ENCODE results near the gene DNAH17. TPM values are rescaled to one million over a fixed set of nuclear protein-coding genes. Genes with fewer than 3 reads are reported as not detected.

Gene DNAH17
- total RNA-seq, 1 donor from 2014 or later, result 0.54 TPM

GRCh38 chr17:78573955-78574354 lies 3.2 kb downstream of the DNAH17 start:
- H3K9me3 Mint-ChIP-seq (ENCODE audit: unreplicated experiment), result no peaks in the 10 kb centered on the region
- no peaks in the 10 kb centered on the region for H3K27me3 Mint-ChIP-seq (ENCODE audit: unreplicated experiment)
- H3K27ac Mint-ChIP-seq (ENCODE audit: unreplicated experiment), result no peak overlapping the region
- no peak overlapping the region for H3K4me3 Mint-ChIP-seq (ENCODE audit: unreplicated experiment)
- no peak for TF ChIP-seq CTCF (IDR thresholded peaks at IDR 0.05)
- H3K4me1 Mint-ChIP-seq (ENCODE audit: unreplicated experiment), result no peaks in the 10 kb centered on the region
- DNase-seq (ENCODE audit: extremely low spot score, unreplicated experiment), result no peak
- H3K36me3 Mint-ChIP-seq (ENCODE audit: unreplicated experiment), result no peaks in the 10 kb centered on the region

- H3K27me3 Mint-ChIP-seq (ENCODE audit: unreplicated experiment), result no peaks in the 10 kb centered on the region
- DNase-seq (ENCODE audit: extremely low spot score, unreplicated experiment), result no peak
- H3K27ac Mint-ChIP-seq (ENCODE audit: unreplicated experiment), result no peak overlapping the region
- no peaks in the 10 kb centered on the region for H3K36me3 Mint-ChIP-seq (ENCODE audit: unreplicated experiment)
- TF ChIP-seq CTCF (IDR thresholded peaks at IDR 0.05), result no peak
- H3K9me3 Mint-ChIP-seq (ENCODE audit: unreplicated experiment), result no peaks in the 10 kb centered on the region
- H3K4me1 Mint-ChIP-seq (ENCODE audit: unreplicated experiment), result no peaks in the 10 kb centered on the region
- no peak overlapping the region for H3K4me3 Mint-ChIP-seq (ENCODE audit: unreplicated experiment)
These were observed 4.7 kb downstream of the DNAH17 start for GRCh38 chr17:78572239-78573205.

GRCh38 chr17:78571329-78571728 lies 5.9 kb downstream of the DNAH17 start:
- Mint-ChIP-seq H3K27ac (ENCODE audit: unreplicated experiment) (no peak overlapping the region), H3K9me3 (ENCODE audit: unreplicated experiment) (no peaks in the 10 kb centered on the region), H3K36me3 (ENCODE audit: unreplicated experiment) (no peaks in the 10 kb centered on the region), H3K4me3 (ENCODE audit: unreplicated experiment) (no peak overlapping the region), H3K27me3 (ENCODE audit: unreplicated experiment) (no peaks in the 10 kb centered on the region), H3K4me1 (ENCODE audit: unreplicated experiment) (no peaks in the 10 kb centered on the region)
- no peak for TF ChIP-seq CTCF (IDR thresholded peaks at IDR 0.05)
- DNase-seq (ENCODE audit: extremely low spot score, unreplicated experiment), result no peak

GRCh38 chr17:78568494-78569115 lies 8.6 kb downstream of the DNAH17 start:
- Mint-ChIP-seq H3K36me3 (ENCODE audit: unreplicated experiment) (no peaks in the 10 kb centered on the region), H3K4me1 (ENCODE audit: unreplicated experiment) (no peaks in the 10 kb centered on the region), H3K9me3 (ENCODE audit: unreplicated experiment) (no peaks in the 10 kb centered on the region), H3K27ac (ENCODE audit: unreplicated experiment) (no peak overlapping the region), H3K4me3 (ENCODE audit: unreplicated experiment) (no peak overlapping the region), H3K27me3 (ENCODE audit: unreplicated experiment) (peaks cover 3% of the 10 kb centered on the region)
- no peak for TF ChIP-seq CTCF (IDR thresholded peaks at IDR 0.05)
- no peak for DNase-seq (ENCODE audit: extremely low spot score, unreplicated experiment)

- no peaks in the 10 kb centered on the region for H3K4me1 Mint-ChIP-seq (ENCODE audit: unreplicated experiment)
- H3K27me3 Mint-ChIP-seq (ENCODE audit: unreplicated experiment), result peaks cover 4% of the 10 kb centered on the region
- DNase-seq (ENCODE audit: extremely low spot score, unreplicated experiment), result no peak
- no peaks in the 10 kb centered on the region for H3K9me3 Mint-ChIP-seq (ENCODE audit: unreplicated experiment)
- no peak overlapping the region for H3K4me3 Mint-ChIP-seq (ENCODE audit: unreplicated experiment)
- TF ChIP-seq CTCF (IDR thresholded peaks at IDR 0.05), result no peak
- peaks cover 2% of the 10 kb centered on the region for H3K36me3 Mint-ChIP-seq (ENCODE audit: unreplicated experiment)
- H3K27ac Mint-ChIP-seq (ENCODE audit: unreplicated experiment), result no peak overlapping the region
These were observed 9.2 kb downstream of the DNAH17 start for GRCh38 chr17:78567991-78568390.

Measured in osteocyte (in vitro differentiated cells).